ENCODE measurements around the gene KLF9. TPM values are rescaled to one million over a fixed set of nuclear protein-coding genes. Genes with fewer than 3 reads are reported as not detected.

Gene KLF9
- total RNA-seq, 1 donor from 2014 or later = 91.0 TPM

DNA sequence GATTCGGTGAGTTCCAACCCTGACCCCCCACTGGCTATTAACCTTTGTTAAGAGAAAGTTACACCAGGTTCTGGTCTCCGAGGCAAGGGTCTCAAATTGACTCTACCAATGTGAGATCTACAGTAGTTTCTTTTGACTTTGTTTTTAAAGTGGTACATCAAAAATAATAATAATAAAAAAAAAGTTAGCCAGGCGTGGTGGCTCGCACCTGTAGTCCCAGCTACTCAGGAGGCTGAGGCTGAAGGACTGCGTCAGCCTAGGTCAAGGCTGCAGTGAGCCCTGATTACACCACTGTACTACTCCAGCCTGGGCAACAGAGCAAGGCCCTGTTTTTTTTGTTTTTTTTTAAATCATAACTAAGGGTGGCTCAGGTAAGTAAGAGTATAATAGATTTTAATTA is 1.0 kb upstream of the KLF9 start:
- TF ChIP-seq, protein P1, sequence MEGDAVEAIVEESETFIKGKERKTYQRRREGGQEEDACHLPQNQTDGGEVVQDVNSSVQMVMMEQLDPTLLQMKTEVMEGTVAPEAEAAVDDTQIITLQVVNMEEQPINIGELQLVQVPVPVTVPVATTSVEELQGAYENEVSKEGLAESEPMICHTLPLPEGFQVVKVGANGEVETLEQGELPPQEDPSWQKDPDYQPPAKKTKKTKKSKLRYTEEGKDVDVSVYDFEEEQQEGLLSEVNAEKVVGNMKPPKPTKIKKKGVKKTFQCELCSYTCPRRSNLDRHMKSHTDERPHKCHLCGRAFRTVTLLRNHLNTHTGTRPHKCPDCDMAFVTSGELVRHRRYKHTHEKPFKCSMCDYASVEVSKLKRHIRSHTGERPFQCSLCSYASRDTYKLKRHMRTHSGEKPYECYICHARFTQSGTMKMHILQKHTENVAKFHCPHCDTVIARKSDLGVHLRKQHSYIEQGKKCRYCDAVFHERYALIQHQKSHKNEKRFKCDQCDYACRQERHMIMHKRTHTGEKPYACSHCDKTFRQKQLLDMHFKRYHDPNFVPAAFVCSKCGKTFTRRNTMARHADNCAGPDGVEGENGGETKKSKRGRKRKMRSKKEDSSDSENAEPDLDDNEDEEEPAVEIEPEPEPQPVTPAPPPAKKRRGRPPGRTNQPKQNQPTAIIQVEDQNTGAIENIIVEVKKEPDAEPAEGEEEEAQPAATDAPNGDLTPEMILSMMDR (IDR thresholded peaks at IDR 0.05) = no peak
- intact Hi-C loops (cut with DNase I) = loop anchor here (10.0 kb wide), 1 partner anchor 169 kb away; no protein-coding TSS in a partner anchor

DNA sequence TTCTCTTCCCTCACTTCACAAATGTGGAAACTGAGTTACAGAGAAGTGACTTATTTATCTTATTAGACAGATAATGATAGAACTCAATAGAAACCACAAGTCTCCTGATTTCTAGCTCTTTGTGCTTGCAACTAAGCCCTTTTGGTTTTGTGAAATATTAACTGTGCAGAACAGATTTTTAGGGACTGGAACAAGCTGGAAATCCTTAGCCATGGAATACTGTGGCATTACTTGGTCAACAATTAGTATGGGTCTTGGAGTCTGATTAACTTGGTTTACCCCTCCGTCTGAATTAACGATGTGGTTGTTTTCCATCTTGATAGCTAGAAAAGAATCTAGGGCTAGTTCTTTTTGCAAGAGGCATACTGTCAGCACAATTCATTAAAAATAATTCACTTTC is 584 bp upstream of the KLF9 start:
- TF ChIP-seq, protein P1 (IDR thresholded peaks at IDR 0.05) = no peak
- Histone ChIP-seq H3K27ac (peak overlapping the region; percentile 100), H3K4me3 (peak overlapping the region; percentile 89), H3K4me1 (peaks cover 40% of the 10 kb centered on the region), H3K27me3 (no peaks in the 10 kb centered on the region), H3K9me3 (no peaks in the 10 kb centered on the region), H3K36me3 (no peaks in the 10 kb centered on the region)
- DNase-seq (no peak), ATAC-seq (no peak)
- intact Hi-C loops (cut with DNase I) = loop anchor here (10.0 kb wide), 1 partner anchor 170 kb away; no protein-coding TSS in a partner anchor

More for the DNA sequence above, 1.0 kb upstream of the KLF9 start:
- peak overlapping the region; percentile 100 for H3K27ac ChIP-seq
- DNase-seq (no peak), ATAC-seq (no peak)
- no peaks in the 10 kb centered on the region for H3K9me3 ChIP-seq
- no peaks in the 10 kb centered on the region for H3K36me3 ChIP-seq
- H3K4me3 ChIP-seq = no peak overlapping the region
- peaks cover 36% of the 10 kb centered on the region for H3K4me1 ChIP-seq
- no peaks in the 10 kb centered on the region for H3K27me3 ChIP-seq

DNA sequence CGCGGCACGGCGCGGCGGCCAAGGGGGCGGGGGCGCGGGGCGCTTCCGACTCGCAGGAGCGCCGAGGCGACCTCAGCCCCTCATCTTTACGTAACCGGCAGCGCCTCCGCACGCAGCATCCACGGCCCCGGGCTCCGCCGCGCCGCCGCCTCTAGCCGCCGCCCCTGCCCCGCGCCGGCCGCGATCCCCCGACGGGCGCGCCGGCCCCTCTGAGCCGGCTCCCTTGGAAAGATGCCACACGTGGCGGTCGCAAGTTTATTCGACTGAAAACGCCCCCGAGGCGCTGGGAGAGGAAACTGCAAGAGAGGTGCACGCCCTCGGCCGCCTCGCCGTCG is 1.0 kb downstream of the KLF9 start:
- H3K4me3 ChIP-seq = peak overlapping the region; percentile 89
- ATAC-seq (peak; percentile 49), DNase-seq (no peak)
- no peaks in the 10 kb centered on the region for H3K9me3 ChIP-seq
- H3K36me3 ChIP-seq = no peaks in the 10 kb centered on the region
- H3K27ac ChIP-seq = peak overlapping the region; percentile 100
- intact Hi-C loops (cut with DNase I) = loop anchor here (10.0 kb wide), 1 partner anchor 171 kb away; no protein-coding TSS in a partner anchor
- peaks cover 50% of the 10 kb centered on the region for H3K4me1 ChIP-seq
- TF ChIP-seq, protein P1 (IDR thresholded peaks at IDR 0.05) = no peak
- no peaks in the 10 kb centered on the region for H3K27me3 ChIP-seq

DNA sequence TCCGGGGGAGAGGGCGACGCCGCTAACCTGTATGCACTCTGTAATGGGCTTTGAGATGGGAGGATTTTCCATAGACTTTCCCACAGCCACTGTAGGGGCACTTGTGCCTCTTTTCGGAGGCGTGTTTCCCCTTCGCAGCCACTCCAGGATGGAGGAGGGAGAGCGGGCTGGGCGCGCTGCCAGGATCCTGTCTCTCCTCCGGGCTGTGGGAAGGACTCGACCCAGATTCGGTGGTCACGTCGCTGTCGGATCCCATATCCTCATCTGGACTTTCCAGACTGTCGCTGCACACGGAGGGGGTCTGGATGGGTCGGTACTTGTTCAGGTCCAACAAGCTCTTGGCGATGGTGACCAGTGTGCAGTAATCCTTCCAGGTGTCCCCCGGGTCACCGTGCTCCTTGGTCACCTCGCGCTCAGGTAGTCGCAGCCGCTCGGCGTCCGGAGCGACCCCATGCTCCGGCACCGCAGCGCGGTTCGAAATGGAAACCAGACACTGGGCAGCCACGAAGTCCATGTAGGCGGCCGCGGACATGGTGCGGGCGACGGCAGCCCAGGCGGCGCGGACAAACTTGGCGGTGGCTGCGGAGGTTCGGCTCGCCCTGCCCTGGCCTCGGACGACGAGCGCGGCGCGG is 1.5 kb downstream of the KLF9 start:
- peak; percentile 96 for DNase-seq
- H3K36me3 ChIP-seq = peaks cover under 1% of the 10 kb centered on the region
- TF ChIP-seq, protein P1 (IDR thresholded peaks at IDR 0.05) = no peak
- peak overlapping the region; percentile 100 for H3K27ac ChIP-seq
- H3K27me3 ChIP-seq = no peaks in the 10 kb centered on the region
- no peaks in the 10 kb centered on the region for H3K9me3 ChIP-seq
- peak; percentile 62 for ATAC-seq
- intact Hi-C loops (cut with DNase I) = loop anchor here (10.0 kb wide), 1 partner anchor 172 kb away; no protein-coding TSS in a partner anchor
- peaks cover 50% of the 10 kb centered on the region for H3K4me1 ChIP-seq
- peak overlapping the region; percentile 89 for H3K4me3 ChIP-seq

DNA sequence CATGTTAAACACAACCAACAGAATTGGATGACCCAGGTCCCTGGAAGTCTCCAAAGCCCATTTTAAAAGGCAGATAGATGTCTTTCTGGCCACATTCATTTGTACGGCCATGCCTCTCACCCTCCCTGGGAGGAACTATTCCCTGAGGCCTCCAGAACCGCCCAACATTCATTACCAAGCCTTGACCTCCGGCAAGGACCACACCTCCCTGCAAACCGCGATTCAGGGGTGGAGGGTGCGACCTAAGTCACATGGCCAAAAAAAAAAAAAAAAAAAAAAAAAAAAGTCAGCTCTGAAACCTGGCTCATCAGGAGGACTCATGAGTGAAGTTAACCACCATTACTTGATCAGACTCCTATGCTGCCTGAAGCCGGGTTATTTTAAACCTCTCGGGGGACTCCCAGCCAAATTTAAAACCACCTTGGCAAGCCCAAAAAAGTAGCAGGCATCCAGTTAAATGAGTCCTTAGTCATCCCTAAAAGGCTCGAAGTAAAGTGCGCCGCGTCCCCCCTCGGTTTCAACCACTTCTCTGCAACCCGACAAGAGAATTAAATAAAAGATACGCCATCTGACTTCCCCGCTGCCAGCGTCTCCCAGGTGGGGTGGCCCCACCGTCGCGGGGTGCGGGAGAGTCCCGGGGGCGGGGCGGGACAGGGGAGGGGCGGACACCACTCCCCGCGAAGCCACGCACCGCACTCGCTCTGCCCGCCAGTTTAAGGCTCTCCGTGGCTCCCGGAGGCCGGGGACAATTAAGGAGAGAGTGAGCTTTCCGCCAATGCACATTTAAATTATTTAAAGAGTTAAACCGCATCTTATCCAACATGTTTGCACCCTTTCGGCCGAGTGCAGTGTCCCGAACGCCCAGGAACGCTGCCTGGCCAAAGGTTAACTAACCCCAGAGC is 2.3 kb downstream of the KLF9 start:
- Histone ChIP-seq H3K27me3 (no peaks in the 10 kb centered on the region), H3K36me3 (peaks cover 5% of the 10 kb centered on the region), H3K4me1 (peaks cover 51% of the 10 kb centered on the region), H3K27ac (peak overlapping the region; percentile 100), H3K4me3 (peak overlapping the region; percentile 89), H3K9me3 (no peaks in the 10 kb centered on the region)
- intact Hi-C loops (cut with DNase I) = loop anchor here (10.0 kb wide), 1 partner anchor 173 kb away; no protein-coding TSS in a partner anchor
- ATAC-seq (peak; percentile 67), DNase-seq (peak; percentile 88)
- TF ChIP-seq, protein P1 (IDR thresholded peaks at IDR 0.05) = no peak
